Measurements from ENCODE around the gene SLC6A8.

DNA sequence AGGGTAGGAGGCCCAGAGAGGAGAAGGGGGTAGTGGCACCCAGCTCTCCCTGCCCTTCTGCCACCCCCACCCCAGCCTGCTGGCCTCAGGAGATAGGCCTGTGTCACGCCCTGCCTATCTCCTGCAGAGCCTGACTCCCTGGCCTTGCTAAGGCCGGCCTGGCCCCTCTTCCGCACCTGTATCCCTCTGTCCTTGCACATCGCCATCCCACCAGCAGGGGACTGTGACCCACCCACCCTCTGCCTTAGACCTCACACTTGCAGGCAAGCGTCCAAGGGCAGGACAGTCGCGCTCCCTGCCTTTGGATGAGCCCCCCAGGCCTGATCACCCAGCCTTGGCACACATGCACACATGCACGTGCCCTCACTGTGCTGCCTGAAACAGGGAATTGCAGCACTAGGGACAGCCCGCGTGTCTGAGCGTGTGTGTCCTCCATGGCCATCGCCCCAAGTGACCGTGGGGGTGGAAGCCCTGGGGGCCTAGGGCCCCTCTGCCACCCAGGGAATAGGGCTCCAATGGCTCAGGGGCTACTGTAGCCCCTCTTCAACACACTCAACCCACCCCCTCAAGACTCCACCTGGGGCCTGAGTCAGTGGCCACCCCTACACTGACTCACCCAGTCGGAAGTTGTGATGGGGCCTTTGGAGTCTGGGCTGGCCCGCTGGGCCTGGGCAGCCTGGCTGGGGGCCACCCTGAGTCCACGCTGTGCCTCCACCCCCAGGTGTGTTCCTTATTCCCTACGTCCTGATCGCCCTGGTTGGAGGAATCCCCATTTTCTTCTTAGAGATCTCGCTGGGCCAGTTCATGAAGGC lies 2.1 kb downstream of the SLC6A8 start:
- TF ChIP-seq, protein P1, sequence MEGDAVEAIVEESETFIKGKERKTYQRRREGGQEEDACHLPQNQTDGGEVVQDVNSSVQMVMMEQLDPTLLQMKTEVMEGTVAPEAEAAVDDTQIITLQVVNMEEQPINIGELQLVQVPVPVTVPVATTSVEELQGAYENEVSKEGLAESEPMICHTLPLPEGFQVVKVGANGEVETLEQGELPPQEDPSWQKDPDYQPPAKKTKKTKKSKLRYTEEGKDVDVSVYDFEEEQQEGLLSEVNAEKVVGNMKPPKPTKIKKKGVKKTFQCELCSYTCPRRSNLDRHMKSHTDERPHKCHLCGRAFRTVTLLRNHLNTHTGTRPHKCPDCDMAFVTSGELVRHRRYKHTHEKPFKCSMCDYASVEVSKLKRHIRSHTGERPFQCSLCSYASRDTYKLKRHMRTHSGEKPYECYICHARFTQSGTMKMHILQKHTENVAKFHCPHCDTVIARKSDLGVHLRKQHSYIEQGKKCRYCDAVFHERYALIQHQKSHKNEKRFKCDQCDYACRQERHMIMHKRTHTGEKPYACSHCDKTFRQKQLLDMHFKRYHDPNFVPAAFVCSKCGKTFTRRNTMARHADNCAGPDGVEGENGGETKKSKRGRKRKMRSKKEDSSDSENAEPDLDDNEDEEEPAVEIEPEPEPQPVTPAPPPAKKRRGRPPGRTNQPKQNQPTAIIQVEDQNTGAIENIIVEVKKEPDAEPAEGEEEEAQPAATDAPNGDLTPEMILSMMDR (conservative IDR thresholded peaks at IDR 0.05; ENCODE audit: low read length), result no peak
- no peak for TF ChIP-seq EZH2phosphoT487 (IDR thresholded peaks at IDR 0.05; ENCODE audit: borderline replicate concordance, low read depth, low read length)
